Activated CD8-positive, alpha-beta memory T cell treated with anti-CD3 and anti-CD28 coated beads, Interleukin-2, amount 50 U/mL, for 24 hours (primary cell): ENCODE measurements around the gene NAP1L4.
"Not testable (repeated sequence)": the region's sequence is repeated elsewhere in the genome, so short reads cannot be mapped to it uniquely, and the experiment has no call there.

Experiments
- DNase-seq: peaks from one replicate; pipeline ENCODE4 v3.0.0-alpha.2; 2020; ENCODE audit errors: extremely low read depth

NAP1L4 gene

GRCh38 chr11:2937641-2938457, 54.3 kb downstream of the NAP1L4 start:
- DNase-seq: not testable (repeated sequence)

- no peak for DNase-seq
Measured at GRCh38 chr11:2934611-2935239, 57.4 kb downstream of the NAP1L4 start.

GRCh38 chr11:2934021-2934550, 58.0 kb downstream of the NAP1L4 start:
- no peak for DNase-seq

GRCh38 chr11:2933375-2934020, 58.6 kb downstream of the NAP1L4 start:
- DNase-seq: no peak

- DNase-seq: no peak
Measured at GRCh38 chr11:2932850-2933251, 59.3 kb downstream of the NAP1L4 start.

GRCh38 chr11:2931771-2932738, 60.1 kb downstream of the NAP1L4 start:
- DNase-seq: no peak

GRCh38 chr11:2931420-2931746, 60.7 kb downstream of the NAP1L4 start:
- DNase-seq: no peak

- DNase-seq: no peak
Measured at GRCh38 chr11:2930704-2931419, 61.3 kb downstream of the NAP1L4 start.

GRCh38 chr11:2929950-2930703, 62.0 kb downstream of the NAP1L4 start:
- DNase-seq: no peak

GRCh38 chr11:2929531-2929949, 62.6 kb downstream of the NAP1L4 start:
- no peak for DNase-seq

- DNase-seq: no peak
Measured at GRCh38 chr11:2928605-2929530, 63.3 kb downstream of the NAP1L4 start, which contains the start of gene PHLDA2. Gene PHLDA2, minus strand, starts transcription at chr11:2929420. Its CDS starts 56 bp downstream, at chr11:2929364.

GRCh38 chr11:2927851-2928604, 64.1 kb downstream of the NAP1L4 start:
- no peak for DNase-seq

GRCh38 chr11:2927121-2927800, 64.9 kb downstream of the NAP1L4 start:
- DNase-seq: no peak

GRCh38 chr11:2926611-2927051, 65.5 kb downstream of the NAP1L4 start:
- no peak for DNase-seq

GRCh38 chr11:2924821-2925675, 67.1 kb downstream of the NAP1L4 start:
- DNase-seq: no peak

- no peak for DNase-seq
Measured at GRCh38 chr11:2924381-2924780, 67.7 kb downstream of the NAP1L4 start.
